Activated naive CD4-positive, alpha-beta T cell treated with anti-CD3 and anti-CD28 coated beads, Interleukin-2, amount 50 U/mL, for 24 hours (primary cell): ENCODE data around the gene MTHFS.
A peak's percentile ranks its signal among the peaks of the same experiment; 100 is the strongest.
"Not testable (repeated sequence)": the region's sequence is repeated elsewhere in the genome, so short reads cannot be mapped to it uniquely, and the experiment has no call there.

Experiments used
- H3K27ac Mint-ChIP-seq: one replicate; pipeline ENCODE4 v1.8.0; 2021; ENCODE audit warnings: mild to moderate bottlenecking, mixed read lengths
- H3K27me3 Mint-ChIP-seq: one replicate; pipeline ENCODE4 v1.8.0; 2021; ENCODE audit warnings: mixed read lengths
- H3K36me3 Mint-ChIP-seq: one replicate; pipeline ENCODE4 v1.8.0; 2021; ENCODE audit warnings: mixed read lengths
- H3K4me1 Mint-ChIP-seq: one replicate; pipeline ENCODE4 v1.8.0; 2021; ENCODE audit warnings: mixed read lengths
- H3K4me3 Mint-ChIP-seq: one replicate; pipeline ENCODE4 v1.8.0; 2021; ENCODE audit warnings: mild to moderate bottlenecking, mixed read lengths
- H3K9me3 Mint-ChIP-seq: one replicate; pipeline ENCODE4 v1.8.0; 2021; ENCODE audit warnings: mixed read lengths

The MTHFS gene

DNA sequence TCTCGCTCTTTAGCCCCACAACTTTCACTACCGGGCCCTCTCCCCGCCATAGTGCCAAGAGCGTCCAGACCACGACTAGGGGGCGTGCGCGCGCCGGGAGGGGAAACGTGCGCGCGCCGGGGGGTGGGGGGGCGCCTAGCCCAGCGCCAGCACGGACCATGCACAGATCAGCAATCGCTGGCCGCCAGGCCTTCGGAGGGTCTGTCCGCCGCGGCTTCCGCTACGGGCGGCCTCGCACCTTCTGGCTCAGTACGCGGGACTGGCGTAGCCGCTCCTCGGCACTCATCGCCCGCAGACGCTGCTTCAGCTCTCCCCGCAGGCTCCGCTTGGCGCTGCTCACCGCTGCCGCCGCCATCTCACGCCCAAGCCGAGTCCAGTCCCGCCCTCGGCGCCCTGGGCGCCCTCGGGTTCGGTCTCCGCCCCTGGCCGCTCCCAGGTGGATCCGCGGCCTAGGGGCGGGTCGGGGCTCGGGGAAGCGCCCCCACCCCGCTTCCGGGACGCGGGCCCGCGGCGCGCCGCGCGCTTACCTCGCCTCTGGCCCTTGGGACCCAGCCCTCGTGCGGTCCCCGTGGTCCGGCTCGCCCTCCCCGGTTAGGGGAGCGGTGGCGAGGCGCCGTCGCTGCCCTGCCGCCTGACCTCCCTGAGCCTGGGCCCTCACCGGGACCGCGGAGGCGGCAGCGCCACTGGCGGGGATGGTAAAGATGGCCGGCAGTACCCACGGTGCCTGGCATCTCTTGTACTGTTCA, at the start of gene MTHFS:
TSS of gene MTHFS (minus strand) at position 381 of the 746 bp plus-strand sequence. CDS start at position 355, 26 bp downstream.
- Mint-ChIP-seq H3K36me3 (peaks cover 14% of the 10 kb centered on the region), H3K27ac (peak within 1 kb of the TSS; percentile 99), H3K4me1 (peaks cover 40% of the 10 kb centered on the region), H3K9me3 (no peaks in the 10 kb centered on the region), H3K4me3 (peak within 1 kb of the TSS; percentile 98), H3K27me3 (no peaks in the 10 kb centered on the region)

DNA sequence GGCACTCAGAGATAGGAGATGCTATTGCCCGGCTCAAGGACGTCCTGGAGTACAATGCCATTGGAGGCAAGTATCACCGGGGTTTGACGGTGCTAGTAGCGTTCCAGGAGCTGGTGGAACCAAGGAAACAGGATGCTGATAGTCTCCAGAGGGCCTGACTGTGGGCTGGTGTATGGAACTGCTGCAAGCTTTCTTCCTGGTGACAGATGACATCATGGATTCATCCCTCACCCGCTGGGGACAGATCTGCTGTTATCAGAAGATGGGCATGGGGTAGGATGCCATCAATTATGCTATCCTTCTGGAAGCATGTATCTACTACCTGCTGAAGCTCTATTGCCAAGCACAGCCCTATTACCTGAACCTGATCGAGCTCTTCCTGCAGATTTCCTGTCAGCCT, 47.8 kb upstream of the MTHFS start:
- Mint-ChIP-seq H3K27ac (no peak overlapping the region), H3K4me1 (no peaks in the 10 kb centered on the region), H3K27me3 (no peaks in the 10 kb centered on the region), H3K4me3 (no peak overlapping the region), H3K9me3 (no peaks in the 10 kb centered on the region), H3K36me3 (no peaks in the 10 kb centered on the region)

DNA sequence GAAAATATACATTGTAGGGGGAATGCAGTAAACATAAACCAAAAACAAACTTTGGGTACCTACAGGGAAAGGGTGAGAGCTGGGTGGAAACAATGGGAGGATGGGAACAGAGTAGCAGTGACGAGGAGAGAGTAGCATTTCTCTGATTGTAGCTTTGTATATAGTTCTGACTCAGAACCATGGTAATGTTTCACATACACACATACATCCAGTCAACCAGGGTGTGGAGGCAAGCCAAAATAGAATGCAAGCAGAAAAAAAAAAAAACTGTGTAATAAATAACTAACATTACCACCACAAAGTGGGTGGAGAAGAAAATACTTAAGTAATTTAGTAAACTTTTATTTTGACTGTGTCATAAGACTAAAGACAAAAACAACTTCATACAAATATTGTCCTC, 47.0 kb upstream of the MTHFS start:
- Mint-ChIP-seq H3K36me3 (no peaks in the 10 kb centered on the region), H3K4me3 (no peak overlapping the region), H3K27me3 (no peaks in the 10 kb centered on the region), H3K4me1 (no peaks in the 10 kb centered on the region), H3K27ac (no peak overlapping the region), H3K9me3 (no peaks in the 10 kb centered on the region)

DNA sequence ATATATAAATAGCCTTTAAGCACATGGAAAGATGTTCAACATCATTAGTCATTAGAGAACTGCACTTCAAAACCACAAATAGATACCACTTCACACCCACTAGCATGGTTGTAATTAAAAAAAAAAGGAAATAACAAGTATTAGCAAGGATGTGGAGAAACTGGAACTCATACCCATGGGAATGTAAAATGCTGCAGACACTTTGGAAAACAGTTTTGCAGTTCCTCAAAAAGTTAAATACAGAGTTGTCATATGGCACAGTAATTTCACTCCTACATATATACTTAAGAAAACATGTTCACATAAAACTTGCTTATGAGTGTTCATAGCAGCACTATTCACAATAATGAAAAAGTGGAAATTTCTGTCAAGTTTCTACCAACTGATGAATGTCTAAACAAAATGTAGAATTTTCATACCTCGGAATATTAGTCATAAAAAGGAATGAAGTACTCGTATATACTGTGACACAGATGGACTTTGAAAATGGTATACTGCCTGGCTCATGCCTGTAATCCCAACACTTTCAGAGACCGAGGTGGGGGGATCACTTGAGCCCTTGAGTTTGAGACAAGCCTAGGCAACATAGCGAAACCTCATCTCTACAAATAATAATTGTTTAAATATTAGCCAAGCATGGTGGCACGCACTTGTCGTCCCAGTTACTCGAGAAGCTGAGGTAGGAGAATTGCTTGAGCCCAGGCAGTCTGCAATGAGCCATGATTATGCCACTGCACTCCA, 46.1 kb upstream of the MTHFS start:
- Mint-ChIP-seq H3K4me3 (no peak overlapping the region), H3K27ac (no peak overlapping the region), H3K36me3 (no peaks in the 10 kb centered on the region), H3K4me1 (no peaks in the 10 kb centered on the region), H3K9me3 (no peaks in the 10 kb centered on the region), H3K27me3 (no peaks in the 10 kb centered on the region)

DNA sequence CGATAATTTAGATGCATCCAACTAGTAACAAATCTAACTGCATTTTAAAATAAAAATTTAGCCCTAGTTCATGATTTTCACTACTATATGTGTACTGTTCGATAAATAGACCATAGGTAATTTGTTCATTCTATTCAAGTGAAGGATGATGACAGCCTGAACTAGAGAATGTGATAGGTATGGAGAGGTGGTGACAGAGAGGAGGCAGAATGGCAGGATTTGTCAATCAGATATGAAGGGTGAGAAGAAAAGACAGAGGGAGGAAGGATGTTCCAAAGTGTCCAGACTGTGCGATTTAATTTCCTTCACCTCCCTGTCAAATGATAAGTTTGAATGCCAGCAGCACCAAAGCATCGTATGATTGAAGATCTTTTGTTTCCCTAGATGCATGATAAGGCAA, 42.6 kb upstream of the MTHFS start:
- H3K4me1 Mint-ChIP-seq: no peaks in the 10 kb centered on the region
- peak overlapping the region; percentile 46 for H3K27ac Mint-ChIP-seq
- no peaks in the 10 kb centered on the region for H3K36me3 Mint-ChIP-seq
- H3K9me3 Mint-ChIP-seq: no peaks in the 10 kb centered on the region
- no peak overlapping the region for H3K4me3 Mint-ChIP-seq
- H3K27me3 Mint-ChIP-seq: no peaks in the 10 kb centered on the region

DNA sequence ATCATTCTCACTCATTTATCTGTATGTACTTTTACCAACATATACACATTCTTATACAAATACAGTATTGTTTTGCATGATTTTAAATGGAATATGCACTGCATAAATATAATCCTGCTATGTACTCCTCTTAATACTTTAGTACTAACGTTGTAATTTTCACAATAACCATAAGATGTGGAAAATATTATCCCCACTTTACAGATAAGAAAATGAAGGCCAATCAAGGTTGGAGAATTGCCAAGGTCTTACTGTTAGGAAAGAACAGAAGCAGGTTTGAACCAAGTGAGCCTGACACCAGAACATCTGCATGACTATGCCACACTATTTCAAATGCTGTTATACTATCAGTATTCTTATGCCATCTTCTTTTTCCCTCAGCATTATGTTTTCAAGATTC, 41.3 kb upstream of the MTHFS start:
- Mint-ChIP-seq H3K27ac (no peak overlapping the region), H3K4me3 (no peak overlapping the region), H3K36me3 (no peaks in the 10 kb centered on the region), H3K27me3 (no peaks in the 10 kb centered on the region), H3K4me1 (peaks cover 3% of the 10 kb centered on the region), H3K9me3 (no peaks in the 10 kb centered on the region)

DNA sequence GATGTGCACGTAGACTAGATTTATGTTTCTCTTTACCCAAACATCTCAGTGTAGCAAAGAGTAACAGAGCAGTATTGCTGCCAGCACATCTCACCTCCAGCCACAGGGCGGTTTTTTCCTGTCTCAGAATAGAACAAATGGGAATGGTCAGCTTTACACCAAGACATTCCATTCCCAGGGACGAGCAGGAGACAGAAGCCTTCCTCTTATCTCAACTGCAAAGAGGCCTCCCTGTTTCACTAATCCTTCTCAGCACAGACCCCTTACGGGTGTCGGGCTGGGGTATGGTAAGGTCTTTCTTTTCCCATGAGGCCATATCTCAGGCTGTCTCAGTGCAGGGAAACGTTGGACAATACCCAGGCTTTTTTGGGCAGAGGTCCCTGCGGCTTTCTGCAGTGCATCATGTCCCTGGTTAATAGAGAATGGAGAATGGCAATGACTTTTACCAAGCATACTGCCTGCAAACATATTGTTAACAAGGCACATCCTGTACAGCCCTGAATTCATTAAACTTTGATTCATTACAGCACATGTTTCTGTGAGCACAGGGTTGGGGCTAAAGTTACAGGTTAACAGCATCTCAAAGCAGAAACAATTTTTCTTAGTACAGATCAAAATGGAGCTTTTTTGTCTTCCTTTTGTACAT, 38.9 kb upstream of the MTHFS start:
- not testable (repeated sequence) for H3K27ac Mint-ChIP-seq, H3K4me3 Mint-ChIP-seq, H3K4me1 Mint-ChIP-seq, H3K27me3 Mint-ChIP-seq, H3K36me3 Mint-ChIP-seq, H3K9me3 Mint-ChIP-seq

DNA sequence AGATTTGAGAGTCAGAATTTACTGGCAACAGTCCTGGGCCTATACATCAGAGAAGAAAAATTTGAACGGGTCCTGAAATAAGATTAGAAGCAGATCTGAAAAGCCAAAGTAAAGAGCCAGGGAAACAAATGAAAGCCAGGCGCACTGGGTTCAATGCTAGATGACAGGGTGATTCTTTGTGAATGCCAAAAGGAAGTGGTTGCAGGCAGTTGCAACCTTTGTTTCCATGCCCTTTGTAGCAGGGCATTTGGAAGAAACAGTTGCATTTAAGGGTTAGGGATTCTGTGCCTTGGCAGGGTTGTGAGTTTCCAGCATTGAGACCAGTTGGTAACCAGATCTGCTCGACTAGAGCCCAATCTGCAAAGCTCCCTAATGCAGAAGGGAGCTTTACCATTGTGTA, 36.4 kb upstream of the MTHFS start:
- H3K4me1 Mint-ChIP-seq: peaks cover 6% of the 10 kb centered on the region

DNA sequence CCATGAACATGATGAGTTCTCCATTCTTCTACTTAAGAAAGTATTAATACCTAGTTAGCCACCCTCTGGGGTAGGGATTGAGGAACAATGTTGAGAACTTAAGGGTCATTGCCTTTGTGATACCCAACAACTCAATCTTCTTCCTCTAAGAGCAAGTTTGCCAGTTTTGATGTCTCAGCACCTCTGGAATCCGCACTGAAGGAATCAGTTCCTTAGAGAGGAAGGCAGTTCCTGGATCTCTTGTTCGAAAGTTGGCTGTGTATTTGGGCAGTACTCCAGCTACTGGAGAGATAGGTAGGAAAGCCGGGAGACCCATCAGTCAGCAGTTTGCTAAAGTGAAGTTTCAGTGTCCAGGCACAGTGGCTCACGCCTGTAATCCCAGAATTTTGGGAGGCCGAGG, 35.6 kb upstream of the MTHFS start:
- H3K27me3 Mint-ChIP-seq: no peaks in the 10 kb centered on the region
- H3K27ac Mint-ChIP-seq: peak overlapping the region; percentile 23
- peaks cover 6% of the 10 kb centered on the region for H3K4me1 Mint-ChIP-seq
- no peaks in the 10 kb centered on the region for H3K36me3 Mint-ChIP-seq
- no peaks in the 10 kb centered on the region for H3K9me3 Mint-ChIP-seq
- no peak overlapping the region for H3K4me3 Mint-ChIP-seq

More for the DNA sequence above, 36.4 kb upstream of the MTHFS start:
- Mint-ChIP-seq H3K9me3 (no peaks in the 10 kb centered on the region), H3K27me3 (no peaks in the 10 kb centered on the region), H3K4me3 (no peak overlapping the region), H3K27ac (no peak overlapping the region), H3K36me3 (no peaks in the 10 kb centered on the region)

DNA sequence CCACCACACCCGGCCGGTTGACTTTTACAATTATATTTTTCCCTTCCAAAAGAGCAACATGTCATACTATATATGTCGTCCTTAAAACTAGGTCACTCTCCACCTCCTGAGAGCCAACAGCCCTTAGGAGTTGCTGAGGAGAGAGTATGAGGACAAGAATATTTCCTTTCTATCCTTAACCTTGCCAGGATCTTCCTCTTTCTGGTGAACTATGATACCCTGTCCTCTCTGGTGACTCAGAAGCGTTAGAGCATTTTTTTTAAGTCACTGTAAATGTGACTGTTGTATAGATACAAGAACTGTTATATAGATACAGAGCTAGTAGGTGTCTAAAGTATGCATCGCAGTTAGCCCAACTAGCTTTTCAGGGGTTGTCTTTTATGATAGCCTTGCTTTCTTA, 33.7 kb upstream of the MTHFS start:
- H3K4me1 Mint-ChIP-seq: peaks cover 6% of the 10 kb centered on the region
- H3K27me3 Mint-ChIP-seq: no peaks in the 10 kb centered on the region
- no peak overlapping the region for H3K4me3 Mint-ChIP-seq
- no peaks in the 10 kb centered on the region for H3K9me3 Mint-ChIP-seq
- H3K27ac Mint-ChIP-seq: no peak overlapping the region
- no peaks in the 10 kb centered on the region for H3K36me3 Mint-ChIP-seq

DNA sequence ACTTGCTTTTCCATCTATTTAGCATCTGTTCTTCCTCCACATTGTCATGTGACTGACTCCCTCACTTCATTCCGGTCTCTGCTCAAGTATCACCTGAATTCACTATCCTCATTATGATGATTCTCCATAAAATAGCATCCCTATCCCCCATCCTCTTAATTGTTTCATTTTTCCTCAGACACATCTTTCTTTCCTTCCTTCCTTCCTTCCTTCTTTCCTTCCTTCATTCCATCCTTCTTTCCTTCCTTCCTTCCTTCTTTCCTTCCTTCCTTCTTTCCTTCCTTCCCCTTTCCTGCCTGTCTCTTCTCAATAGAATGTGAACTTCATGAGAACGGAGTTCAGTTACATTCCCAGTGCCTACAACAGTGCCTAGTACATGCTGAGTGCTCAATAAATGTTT, 32.6 kb upstream of the MTHFS start:
- Mint-ChIP-seq H3K4me1 (peaks cover 10% of the 10 kb centered on the region), H3K9me3 (no peaks in the 10 kb centered on the region), H3K27me3 (no peaks in the 10 kb centered on the region), H3K27ac (peak overlapping the region; percentile 30), H3K4me3 (no peak overlapping the region), H3K36me3 (no peaks in the 10 kb centered on the region)

DNA sequence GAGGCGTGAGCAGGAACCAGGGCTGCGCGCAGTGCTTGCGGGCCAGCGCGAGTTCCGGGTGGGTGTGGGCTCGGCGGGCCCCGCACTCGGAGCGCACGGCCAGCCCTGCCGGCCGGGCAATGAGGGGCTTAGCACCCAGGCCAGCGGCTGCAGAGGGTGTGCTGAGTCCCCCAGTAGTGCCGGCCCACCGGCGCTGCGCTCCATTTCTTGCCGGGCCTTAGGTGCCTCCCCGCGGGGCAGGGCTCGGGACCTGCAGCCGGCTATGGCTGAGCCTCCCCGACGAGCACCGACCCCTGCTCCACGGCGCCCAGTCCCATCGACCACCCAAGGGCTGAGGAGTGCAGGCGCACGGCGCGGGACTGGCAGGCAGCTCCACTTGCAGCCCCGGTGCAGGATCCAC, 29.3 kb upstream of the MTHFS start:
- not testable (repeated sequence) for H3K27ac Mint-ChIP-seq, H3K4me3 Mint-ChIP-seq, H3K9me3 Mint-ChIP-seq, H3K27me3 Mint-ChIP-seq
- Mint-ChIP-seq H3K4me1 (peaks cover 26% of the 10 kb centered on the region), H3K36me3 (peaks cover 13% of the 10 kb centered on the region)

DNA sequence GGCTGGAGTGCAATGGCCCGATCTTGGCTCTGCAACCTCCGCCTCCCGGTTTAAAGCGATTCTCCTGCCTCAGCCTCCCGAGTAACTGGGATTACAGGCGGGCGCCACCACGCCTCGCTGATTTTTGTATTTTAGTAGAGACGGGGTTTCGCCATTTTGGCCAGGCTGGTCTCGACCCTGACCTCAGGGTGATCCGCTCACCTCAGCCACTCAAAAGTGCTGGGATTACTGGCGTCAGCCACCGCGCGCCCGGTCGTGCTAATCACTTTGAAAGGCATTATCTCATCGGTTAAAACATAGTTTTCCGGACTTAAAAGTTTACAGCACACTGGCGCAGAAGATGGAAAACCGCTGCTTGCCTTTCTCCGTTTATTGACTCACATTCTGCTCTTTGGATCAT, 27.6 kb upstream of the MTHFS start:
- no peaks in the 10 kb centered on the region for H3K27me3 Mint-ChIP-seq
- peaks cover 26% of the 10 kb centered on the region for H3K4me1 Mint-ChIP-seq
- peak overlapping the region; percentile 93 for H3K4me3 Mint-ChIP-seq
- H3K27ac Mint-ChIP-seq: peak overlapping the region; percentile 51
- peaks cover 5% of the 10 kb centered on the region for H3K9me3 Mint-ChIP-seq
- peaks cover 23% of the 10 kb centered on the region for H3K36me3 Mint-ChIP-seq

DNA sequence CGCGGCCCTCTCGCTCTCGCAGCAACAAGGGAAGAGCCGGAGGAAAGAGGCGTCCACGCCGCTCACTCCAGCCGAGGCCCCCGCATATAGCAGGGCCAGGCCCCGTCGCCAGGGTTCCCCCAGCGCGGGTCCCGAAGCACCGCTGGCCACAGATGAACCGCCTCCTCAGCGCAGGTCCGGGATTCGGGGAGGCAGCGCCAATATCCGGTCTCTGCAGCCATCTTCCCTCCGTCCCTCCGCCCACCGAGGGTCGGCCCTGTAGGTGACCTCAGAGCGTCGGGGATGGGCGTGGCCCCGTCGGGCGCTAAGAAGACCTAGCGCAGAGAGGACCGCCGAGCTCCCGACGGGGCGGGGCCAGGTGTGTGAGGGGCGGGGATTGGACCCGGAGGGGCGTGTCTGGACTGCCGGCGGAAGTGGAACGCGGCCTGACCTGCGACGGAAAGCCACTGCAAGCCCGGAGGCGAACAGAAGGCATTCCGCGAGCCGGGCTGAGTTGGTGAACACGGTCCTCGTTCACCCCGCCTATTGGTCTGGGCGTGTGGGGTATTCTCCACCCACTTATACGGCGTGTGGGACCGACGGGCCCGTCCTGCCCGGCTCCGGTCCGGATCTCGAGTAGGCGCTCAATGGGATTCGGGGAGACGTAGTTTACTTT, 26.8 kb upstream of the MTHFS start:
- peaks cover 5% of the 10 kb centered on the region for H3K9me3 Mint-ChIP-seq
- H3K4me1 Mint-ChIP-seq: peaks cover 26% of the 10 kb centered on the region
- no peaks in the 10 kb centered on the region for H3K27me3 Mint-ChIP-seq
- H3K4me3 Mint-ChIP-seq: peak overlapping the region; percentile 93
- peak overlapping the region; percentile 95 for H3K27ac Mint-ChIP-seq
- peaks cover 30% of the 10 kb centered on the region for H3K36me3 Mint-ChIP-seq

DNA sequence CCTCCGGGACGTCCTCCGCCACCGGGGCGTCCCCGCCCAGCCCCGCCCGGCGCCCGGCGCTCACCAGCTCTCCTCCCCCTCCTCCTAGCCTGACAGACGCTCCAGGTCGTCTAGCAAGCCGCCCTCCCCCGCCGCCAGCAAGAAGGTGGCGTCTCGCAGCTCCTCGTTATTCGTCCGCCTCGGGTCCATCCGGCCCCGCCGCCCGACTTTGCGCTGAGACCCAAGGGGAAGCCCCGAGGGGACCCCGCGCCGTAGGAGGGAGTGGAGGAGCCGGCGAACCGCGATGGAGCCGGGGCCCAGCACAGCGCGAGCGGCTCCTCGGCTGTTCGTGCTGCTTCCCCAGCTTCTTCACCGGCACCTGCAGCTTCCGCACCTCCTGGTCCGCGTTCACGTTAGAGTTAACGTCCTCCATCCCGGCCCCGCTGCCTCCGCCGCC, 26.3 kb upstream of the MTHFS start:
- Mint-ChIP-seq H3K27me3 (no peaks in the 10 kb centered on the region), H3K9me3 (peaks cover 5% of the 10 kb centered on the region), H3K36me3 (peaks cover 33% of the 10 kb centered on the region), H3K4me3 (peak overlapping the region; percentile 93), H3K27ac (peak overlapping the region; percentile 95), H3K4me1 (peaks cover 26% of the 10 kb centered on the region)
